B cell (primary cell): ENCODE measurements around the gene DTHD1.

Experiments
- EZH2 ChIP-seq: IDR thresholded peaks from 2 replicates; pipeline ENCODE4 v1.6.1; 2012; ENCODE audit warnings: borderline replicate concordance, low read depth, mild to moderate bottlenecking, moderate library complexity, low read length; ENCODE audit not compliant: insufficient read depth, poor library complexity, severe bottlenecking
- TF ChIP-seq, protein P1 (sequence below): fragments of 200-600 bp; IDR thresholded peaks from one replicate; pipeline ENCODE4 v1.8.0; 2022; ENCODE audit warnings: antibody characterized with exemption, mild to moderate bottlenecking

DNA sequence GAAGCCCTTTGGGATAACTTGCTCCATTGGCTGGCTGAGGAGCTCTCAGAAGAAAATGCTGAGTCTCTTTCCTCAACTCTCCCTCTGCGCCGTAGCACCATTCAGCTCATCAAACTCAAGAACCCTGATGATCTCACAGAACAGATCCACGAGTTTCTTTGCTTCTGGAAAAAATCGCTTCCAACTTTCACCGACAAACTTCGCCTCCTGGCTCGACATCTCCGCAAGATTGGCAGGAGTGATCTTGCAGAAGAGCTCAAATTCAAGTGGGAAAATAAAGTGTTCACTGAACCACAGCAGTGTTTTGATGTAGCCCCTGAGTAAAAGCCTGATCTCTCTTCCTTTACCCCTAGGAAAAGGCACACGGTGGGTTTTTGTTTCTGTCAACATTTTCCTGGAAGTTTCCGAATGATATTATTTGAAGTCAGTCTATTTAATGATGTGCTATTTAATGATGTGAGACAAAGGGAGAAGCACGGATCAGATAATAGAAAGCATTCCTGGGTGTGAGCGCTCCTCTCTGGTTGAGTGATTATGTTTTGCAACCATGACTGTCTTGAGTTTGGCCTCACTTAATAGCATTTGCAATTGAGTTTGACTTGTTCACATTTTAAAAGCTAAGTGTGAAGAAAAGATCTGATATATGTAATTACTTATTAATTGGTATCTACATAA is 62.2 kb downstream of the DTHD1 start:
- TF ChIP-seq, protein P1, sequence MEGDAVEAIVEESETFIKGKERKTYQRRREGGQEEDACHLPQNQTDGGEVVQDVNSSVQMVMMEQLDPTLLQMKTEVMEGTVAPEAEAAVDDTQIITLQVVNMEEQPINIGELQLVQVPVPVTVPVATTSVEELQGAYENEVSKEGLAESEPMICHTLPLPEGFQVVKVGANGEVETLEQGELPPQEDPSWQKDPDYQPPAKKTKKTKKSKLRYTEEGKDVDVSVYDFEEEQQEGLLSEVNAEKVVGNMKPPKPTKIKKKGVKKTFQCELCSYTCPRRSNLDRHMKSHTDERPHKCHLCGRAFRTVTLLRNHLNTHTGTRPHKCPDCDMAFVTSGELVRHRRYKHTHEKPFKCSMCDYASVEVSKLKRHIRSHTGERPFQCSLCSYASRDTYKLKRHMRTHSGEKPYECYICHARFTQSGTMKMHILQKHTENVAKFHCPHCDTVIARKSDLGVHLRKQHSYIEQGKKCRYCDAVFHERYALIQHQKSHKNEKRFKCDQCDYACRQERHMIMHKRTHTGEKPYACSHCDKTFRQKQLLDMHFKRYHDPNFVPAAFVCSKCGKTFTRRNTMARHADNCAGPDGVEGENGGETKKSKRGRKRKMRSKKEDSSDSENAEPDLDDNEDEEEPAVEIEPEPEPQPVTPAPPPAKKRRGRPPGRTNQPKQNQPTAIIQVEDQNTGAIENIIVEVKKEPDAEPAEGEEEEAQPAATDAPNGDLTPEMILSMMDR, result no peak
- no peak for TF ChIP-seq EZH2
